Lower lobe of right lung (tissue), 2 donors: ENCODE results near the gene SPEF1. TPM values are rescaled to one million over a fixed set of nuclear protein-coding genes. Genes with fewer than 3 reads are reported as not detected.

Experiments used
- ATAC-seq, 2 donors: fragments of 200-7000 bp; cut with Tn5 transposase; one replicate each; pipeline ENCODE4 v1.9.1; 2020 to 2022; ENCODE audit warnings: mild to moderate bottlenecking in 2 of 2, moderate library complexity in 2 of 2
- DNase-seq: peaks from one replicate; pipeline ENCODE4 v3.0.0-alpha.2; 2020
- H3K27ac ChIP-seq: fragments of 200-600 bp; one replicate; pipeline ENCODE4 v1.8.0; 2022
- H3K27me3 ChIP-seq: fragments of 200-600 bp; one replicate; pipeline ENCODE4 v1.8.0; 2022; ENCODE audit warnings: low read depth
- H3K36me3 ChIP-seq: fragments of 200-600 bp; one replicate; pipeline ENCODE4 v1.8.0; 2022; ENCODE audit warnings: mild to moderate bottlenecking
- H3K4me1 ChIP-seq: fragments of 200-600 bp; one replicate; pipeline ENCODE4 v1.8.0; 2022
- H3K4me3 ChIP-seq: fragments of 200-600 bp; one replicate; pipeline ENCODE4 v1.8.0; 2022; ENCODE audit warnings: mild to moderate bottlenecking
- H3K9me3 ChIP-seq: fragments of 200-600 bp; one replicate; pipeline ENCODE4 v1.8.0; 2022
- intact Hi-C: fragments of 100-400 bp; cut with DNase I; formaldehyde crosslinking; loops from one replicate; pipeline ENCODE4 v1.11.0; 2022
- total RNA-seq: library from RNA; stranded (reverse); fragmentation: NEBNext Ultra II Directional; extraction: Animal tissue kit (Norgen Biotek cat#: 25700); gene quantifications from one replicate; pipeline ENCODE4 v1.2.1, GENCODE V29; 2021
- TF ChIP-seq, protein P1 (sequence below): fragments of 200-600 bp; IDR thresholded peaks from one replicate; pipeline ENCODE4 v1.8.0; 2022; ENCODE audit warnings: antibody characterized with exemption, mild to moderate bottlenecking
- donor health status: DM: no; HTN: yes; CAD: no; lungs with severe emphysema.

Gene SPEF1
- total RNA-seq, 1 donor from 2014 or later: 3.9 TPM

DNA sequence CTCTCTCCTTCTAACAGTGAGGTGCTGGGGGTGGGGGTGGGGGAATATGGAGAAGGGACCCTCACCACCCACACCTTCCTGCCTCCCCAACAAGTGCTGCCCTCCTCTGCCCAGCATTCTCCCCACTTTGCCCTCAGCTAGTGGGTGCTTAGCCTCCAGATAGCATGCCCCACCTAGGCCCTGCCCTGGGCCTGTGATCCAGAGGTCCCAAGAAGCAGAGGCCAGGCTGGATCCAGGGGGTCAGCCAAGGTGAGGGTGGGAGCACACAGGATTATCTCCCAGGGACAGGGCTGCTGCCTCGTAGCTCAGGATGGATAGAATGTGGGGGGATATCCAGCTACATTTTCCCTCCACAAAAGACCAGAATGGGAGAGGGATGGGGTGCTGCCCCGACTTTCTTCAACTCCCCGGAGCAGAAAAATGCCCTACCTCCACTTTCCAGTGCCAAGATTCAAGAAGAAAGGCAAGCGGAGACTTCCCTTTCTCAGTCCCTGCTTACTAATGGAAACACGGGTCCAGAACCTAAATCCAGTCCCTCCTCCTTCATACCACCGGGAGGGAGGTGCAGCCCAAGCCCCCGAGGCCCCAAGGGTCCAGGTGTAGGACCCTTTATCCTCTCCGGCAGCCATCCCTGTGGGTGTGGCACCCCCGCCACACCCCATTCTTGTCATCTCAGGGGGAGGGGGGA lies 14.7 kb downstream of the SPEF1 start:
- TF ChIP-seq, protein P1, sequence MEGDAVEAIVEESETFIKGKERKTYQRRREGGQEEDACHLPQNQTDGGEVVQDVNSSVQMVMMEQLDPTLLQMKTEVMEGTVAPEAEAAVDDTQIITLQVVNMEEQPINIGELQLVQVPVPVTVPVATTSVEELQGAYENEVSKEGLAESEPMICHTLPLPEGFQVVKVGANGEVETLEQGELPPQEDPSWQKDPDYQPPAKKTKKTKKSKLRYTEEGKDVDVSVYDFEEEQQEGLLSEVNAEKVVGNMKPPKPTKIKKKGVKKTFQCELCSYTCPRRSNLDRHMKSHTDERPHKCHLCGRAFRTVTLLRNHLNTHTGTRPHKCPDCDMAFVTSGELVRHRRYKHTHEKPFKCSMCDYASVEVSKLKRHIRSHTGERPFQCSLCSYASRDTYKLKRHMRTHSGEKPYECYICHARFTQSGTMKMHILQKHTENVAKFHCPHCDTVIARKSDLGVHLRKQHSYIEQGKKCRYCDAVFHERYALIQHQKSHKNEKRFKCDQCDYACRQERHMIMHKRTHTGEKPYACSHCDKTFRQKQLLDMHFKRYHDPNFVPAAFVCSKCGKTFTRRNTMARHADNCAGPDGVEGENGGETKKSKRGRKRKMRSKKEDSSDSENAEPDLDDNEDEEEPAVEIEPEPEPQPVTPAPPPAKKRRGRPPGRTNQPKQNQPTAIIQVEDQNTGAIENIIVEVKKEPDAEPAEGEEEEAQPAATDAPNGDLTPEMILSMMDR: no peak
- H3K4me3 ChIP-seq: peak overlapping the region; percentile 65
- H3K36me3 ChIP-seq: peaks cover 5% of the 10 kb centered on the region
- ATAC-seq (no peak), DNase-seq (peak; percentile 42)
- H3K27me3 ChIP-seq: no peaks in the 10 kb centered on the region
- H3K9me3 ChIP-seq: no peaks in the 10 kb centered on the region
- H3K27ac ChIP-seq: no peak overlapping the region
- H3K4me1 ChIP-seq: peaks cover 49% of the 10 kb centered on the region
- intact Hi-C loops: no loop called here

DNA sequence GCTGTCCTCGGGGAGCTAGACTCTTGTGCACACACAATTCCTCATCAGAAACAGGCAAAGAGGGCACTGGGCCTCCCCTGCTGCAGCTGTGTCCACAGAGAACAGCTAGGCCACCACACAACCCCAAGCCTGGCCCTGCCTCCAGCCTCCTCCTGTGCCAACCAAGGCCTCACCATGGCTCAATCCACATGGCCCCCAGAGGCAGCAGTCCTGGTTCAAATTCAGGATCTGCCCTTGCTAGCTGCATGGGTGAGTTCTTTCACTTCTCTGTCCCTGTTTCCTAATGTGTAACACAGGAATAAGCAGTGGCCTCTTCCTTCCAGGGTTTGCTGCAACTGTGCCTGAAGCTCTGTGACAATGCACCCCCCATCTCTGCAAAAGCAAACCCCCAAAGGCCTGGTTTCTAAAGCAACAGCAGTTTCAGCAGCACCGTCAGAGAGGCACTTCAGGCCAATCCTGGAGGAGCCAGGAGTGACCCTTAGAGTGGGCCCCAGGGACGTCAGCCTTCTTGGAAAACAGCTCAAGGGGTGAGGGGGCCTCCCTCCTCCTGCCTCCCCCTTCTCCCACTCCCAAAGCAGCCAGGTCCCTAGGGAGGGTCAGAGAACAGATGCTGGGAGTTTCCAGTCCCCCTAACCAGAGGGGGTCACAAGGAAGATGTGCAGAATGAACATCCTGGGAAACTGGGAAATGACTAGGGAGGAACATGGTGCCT lies 15.9 kb downstream of the SPEF1 start:
- ATAC-seq (no peak), DNase-seq (peak; percentile 48)
- Histone ChIP-seq H3K9me3 (no peaks in the 10 kb centered on the region), H3K4me3 (no peak overlapping the region), H3K27me3 (no peaks in the 10 kb centered on the region), H3K36me3 (peaks cover 5% of the 10 kb centered on the region), H3K4me1 (peaks cover 49% of the 10 kb centered on the region), H3K27ac (no peak overlapping the region)
- TF ChIP-seq, protein P1: no peak
- intact Hi-C loops: no loop called here

DNA sequence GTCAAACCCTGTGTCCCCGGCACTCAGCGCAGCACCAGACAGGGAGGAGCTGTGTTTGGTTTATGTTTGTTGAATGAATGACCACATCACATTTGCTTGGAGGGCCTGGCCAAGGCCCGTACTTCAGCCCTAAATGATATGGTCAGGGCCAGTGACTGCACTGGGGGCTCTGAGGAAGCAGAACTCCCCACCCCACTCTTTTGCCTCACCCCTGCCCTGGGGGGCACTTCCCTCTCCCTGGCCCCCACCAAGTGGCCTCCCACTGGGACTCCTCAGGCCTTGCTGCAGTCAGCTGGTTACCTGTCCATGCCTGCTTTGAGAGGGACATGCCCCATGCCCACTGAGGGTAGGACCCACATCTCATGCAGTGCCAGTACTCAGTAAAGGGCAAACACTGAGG lies 16.6 kb downstream of the SPEF1 start:
- DNase-seq (peak; percentile 32), ATAC-seq (no peak)
- TF ChIP-seq, protein P1: no peak
- Histone ChIP-seq H3K27ac (no peak overlapping the region), H3K27me3 (no peaks in the 10 kb centered on the region), H3K9me3 (no peaks in the 10 kb centered on the region), H3K4me1 (peaks cover 49% of the 10 kb centered on the region), H3K4me3 (no peak overlapping the region), H3K36me3 (peaks cover 5% of the 10 kb centered on the region)
- intact Hi-C loops: no loop called here

DNA sequence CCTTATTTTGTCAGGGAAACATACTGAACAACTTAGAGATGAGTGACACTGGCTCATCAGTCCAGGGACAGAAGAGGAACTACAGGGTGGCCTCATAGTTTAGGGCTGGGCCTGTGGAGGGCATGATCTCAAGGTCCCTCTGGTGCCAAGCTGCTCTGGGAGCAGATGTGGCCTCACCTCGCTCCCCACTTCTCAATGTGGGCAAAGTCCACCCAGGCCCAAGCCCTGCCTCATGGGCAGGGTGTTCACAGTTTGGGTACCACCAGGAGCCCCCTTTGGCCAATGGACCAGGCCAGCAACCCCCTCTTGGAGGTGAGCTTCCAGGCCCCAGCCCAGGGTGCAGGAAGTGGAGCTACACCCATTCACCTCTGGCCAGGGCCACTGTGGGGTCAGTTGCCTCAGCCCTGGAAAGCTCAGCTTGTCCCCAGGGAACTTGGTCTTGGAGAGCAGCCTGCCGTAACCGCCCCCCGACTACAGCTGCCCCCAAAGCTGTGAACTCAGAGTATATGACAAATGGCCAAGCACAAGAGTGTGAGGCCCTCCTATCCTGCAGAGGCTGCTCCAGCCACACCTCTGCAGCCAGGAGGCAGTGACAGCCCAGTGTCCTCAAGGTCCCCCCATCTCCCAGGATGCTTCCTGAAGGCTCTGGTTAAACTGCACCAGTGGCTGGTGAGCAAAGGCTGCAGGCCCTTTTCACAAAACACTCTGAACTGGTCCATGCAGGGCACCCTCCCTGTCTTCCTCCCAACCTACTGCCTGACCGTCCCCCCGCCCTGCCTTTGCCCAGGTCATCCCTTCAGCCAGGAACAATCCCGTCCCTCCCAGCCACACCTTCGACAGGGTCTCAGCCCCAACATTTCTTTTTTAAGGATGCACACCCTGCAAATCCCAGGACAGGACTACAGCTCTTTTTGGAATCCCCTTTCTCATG lies 17.3 kb downstream of the SPEF1 start:
- Histone ChIP-seq H3K36me3 (peaks cover 5% of the 10 kb centered on the region), H3K27ac (no peak overlapping the region), H3K4me3 (no peak overlapping the region), H3K27me3 (no peaks in the 10 kb centered on the region), H3K9me3 (no peaks in the 10 kb centered on the region), H3K4me1 (peaks cover 47% of the 10 kb centered on the region)
- DNase-seq (peak; percentile 35), ATAC-seq (no peak)
- intact Hi-C loops: no loop called here
- TF ChIP-seq, protein P1: no peak

DNA sequence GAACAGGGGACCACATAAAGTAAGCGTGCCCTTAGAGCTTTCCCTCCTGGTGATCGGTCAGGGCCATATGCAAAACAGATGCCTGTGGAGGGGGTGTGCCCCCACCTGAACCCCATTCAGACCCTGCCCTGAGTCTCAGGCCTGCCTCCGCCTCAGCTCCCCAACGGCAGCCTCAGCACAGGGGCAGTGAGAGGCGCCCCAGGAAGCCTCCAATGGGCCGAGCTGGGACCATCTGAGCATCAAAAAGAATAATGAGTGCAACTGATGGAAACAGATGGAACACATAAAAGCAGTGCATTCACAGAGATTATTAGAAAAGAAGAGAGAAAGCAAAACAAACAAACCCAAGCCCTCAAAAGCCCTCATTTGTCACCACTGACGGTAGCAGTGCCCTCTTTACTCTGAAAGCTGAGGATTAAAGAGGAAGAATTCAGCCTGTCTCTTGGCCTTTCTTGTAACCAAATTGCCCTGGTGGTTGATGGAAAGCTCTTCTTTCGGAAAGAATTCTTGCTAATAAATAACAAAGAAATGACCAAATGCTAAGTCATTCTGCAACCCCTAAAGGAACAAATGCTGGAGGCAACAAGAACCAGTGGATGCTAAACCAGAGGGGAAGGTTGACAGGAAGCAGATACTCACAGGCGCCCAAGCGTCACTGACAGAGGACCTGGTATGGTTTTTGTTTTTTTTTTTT lies 20.4 kb downstream of the SPEF1 start:
- no peak overlapping the region for H3K27ac ChIP-seq
- DNase-seq: no peak
- intact Hi-C loops: no loop called here

More for the DNA sequence above, 20.4 kb downstream of the SPEF1 start:
- ATAC-seq: no peak
- no peaks in the 10 kb centered on the region for H3K9me3 ChIP-seq
- H3K36me3 ChIP-seq: peaks cover 13% of the 10 kb centered on the region
- TF ChIP-seq, protein P1: no peak
- no peak overlapping the region for H3K4me3 ChIP-seq
- no peaks in the 10 kb centered on the region for H3K27me3 ChIP-seq
- H3K4me1 ChIP-seq: peaks cover 24% of the 10 kb centered on the region
